Measurements from ENCODE around the gene GNB1. TPM values are rescaled to one million over a fixed set of nuclear protein-coding genes. Genes with fewer than 3 reads are reported as not detected.

GNB1 gene
- total and polyA plus RNA-seq, 4 donors, result 114 to 338 (median 191) TPM

DNA sequence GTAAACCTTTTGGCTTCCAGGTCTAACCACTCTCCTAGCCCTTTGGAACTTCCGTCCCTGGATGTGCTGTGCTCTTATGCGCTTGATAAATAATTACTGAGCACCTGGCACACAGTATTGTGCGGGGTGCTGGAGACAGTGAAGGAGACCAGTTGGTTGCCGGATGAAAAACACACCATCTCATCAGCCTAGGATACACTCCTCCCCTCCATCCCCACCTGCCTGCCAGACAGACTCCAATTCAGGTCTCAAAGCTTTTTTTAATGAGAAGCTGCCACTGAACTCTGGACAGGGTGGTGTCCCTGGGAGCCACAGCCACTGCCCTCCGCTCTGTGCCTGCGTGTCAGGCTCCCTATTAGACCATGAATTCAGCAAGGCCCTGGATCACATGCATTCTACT, 9.2 kb downstream of the GNB1 start:
- Histone ChIP-seq H3K27me3 (ENCODE audit: control insufficient read depth in 3 of 3, insufficient read depth in 3 of 3, low read length in 2 of 3) (no peaks in the 10 kb centered on the region), H3K4me3 (no peak overlapping the region), H3K36me3 (ENCODE audit: control insufficient read depth in 4 of 4, insufficient read depth in 4 of 4, low read length in 4 of 4) (peaks cover 0 to 6% (median 1%) of the 10 kb centered on the region in 4 donors), H3K4me1 (ENCODE audit: control insufficient read depth in 5 of 5, insufficient read depth in 5 of 5, low read length in 5 of 5) (peaks cover 0 to 27% (median 6%) of the 10 kb centered on the region in 5 donors), H3K9ac (ENCODE audit: insufficient read depth in 1 of 2, low read length in 2 of 2) (no peak overlapping the region), H3K27ac (ENCODE audit: low read depth in 1 of 2, low read length in 1 of 2) (no peak overlapping the region), H3K9me3 (ENCODE audit: control insufficient read depth in 4 of 4, insufficient read depth in 3 of 4, low read length in 3 of 4) (no peaks in the 10 kb centered on the region)
- 77 to 87% methylated on average over 6 of the region's 6 CpGs for WGBS, 2 donors
- no peak for DNase-seq
- TF ChIP-seq, protein P1, sequence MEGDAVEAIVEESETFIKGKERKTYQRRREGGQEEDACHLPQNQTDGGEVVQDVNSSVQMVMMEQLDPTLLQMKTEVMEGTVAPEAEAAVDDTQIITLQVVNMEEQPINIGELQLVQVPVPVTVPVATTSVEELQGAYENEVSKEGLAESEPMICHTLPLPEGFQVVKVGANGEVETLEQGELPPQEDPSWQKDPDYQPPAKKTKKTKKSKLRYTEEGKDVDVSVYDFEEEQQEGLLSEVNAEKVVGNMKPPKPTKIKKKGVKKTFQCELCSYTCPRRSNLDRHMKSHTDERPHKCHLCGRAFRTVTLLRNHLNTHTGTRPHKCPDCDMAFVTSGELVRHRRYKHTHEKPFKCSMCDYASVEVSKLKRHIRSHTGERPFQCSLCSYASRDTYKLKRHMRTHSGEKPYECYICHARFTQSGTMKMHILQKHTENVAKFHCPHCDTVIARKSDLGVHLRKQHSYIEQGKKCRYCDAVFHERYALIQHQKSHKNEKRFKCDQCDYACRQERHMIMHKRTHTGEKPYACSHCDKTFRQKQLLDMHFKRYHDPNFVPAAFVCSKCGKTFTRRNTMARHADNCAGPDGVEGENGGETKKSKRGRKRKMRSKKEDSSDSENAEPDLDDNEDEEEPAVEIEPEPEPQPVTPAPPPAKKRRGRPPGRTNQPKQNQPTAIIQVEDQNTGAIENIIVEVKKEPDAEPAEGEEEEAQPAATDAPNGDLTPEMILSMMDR (IDR thresholded peaks at IDR 0.05; ENCODE audit: control extremely low read depth, extremely low read depth), result no peak
- no peak for ATAC-seq (ENCODE audit: insufficient read depth, low FRiP score)

DNA sequence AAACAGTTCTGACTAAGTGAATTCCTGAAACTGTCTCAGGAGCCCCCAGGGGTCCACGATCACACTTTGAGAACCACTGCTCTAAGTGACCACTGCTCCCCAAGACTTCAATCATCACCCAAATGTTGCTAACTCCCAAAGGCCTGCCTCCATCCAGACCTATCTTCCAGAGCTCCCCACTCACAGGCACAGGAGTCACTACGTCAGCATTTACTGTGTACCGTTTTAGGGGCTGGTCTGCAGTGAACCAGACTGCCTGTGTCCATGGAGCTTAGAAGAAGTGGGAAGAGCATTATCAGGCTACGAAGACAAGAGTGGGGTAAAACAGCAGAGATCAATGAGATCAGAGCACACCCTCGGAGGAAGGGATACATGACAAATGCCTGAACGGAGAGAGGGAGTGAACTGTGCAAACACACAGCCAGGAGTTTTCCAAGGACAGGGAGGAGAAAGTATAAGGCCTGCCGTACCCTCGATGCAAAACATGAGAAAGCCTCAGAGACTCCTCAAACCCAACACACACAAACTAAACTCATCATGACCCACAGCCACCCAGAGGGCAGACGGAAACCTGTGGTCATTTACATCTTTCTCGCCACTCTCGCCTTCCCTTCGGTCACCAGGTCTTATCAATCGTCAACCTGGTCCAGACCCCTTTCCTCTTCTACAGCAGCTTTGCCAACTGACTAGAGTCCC, 10.1 kb downstream of the GNB1 start:
- H3K4me1 ChIP-seq (ENCODE audit: control insufficient read depth in 5 of 5, insufficient read depth in 5 of 5, low read length in 5 of 5), result peaks cover 0 to 31% (median 6%) of the 10 kb centered on the region in 5 donors
- DNase-seq, result no peak
- TF ChIP-seq, protein P1 (IDR thresholded peaks at IDR 0.05; ENCODE audit: control extremely low read depth, extremely low read depth), result no peak
- peaks cover 0 to 12% (median 2%) of the 10 kb centered on the region in 4 donors for H3K36me3 ChIP-seq (ENCODE audit: control insufficient read depth in 4 of 4, insufficient read depth in 4 of 4, low read length in 4 of 4)
- WGBS, 2 donors, result 59 to 68% methylated on average over 13 of the region's 13 CpGs
- H3K27me3 ChIP-seq (ENCODE audit: control insufficient read depth in 3 of 3, insufficient read depth in 3 of 3, low read length in 2 of 3), result no peaks in the 10 kb centered on the region
- no peak overlapping the region for H3K9ac ChIP-seq (ENCODE audit: insufficient read depth in 1 of 2, low read length in 2 of 2)
- ATAC-seq (ENCODE audit: insufficient read depth, low FRiP score), result no peak
- no peak overlapping the region for H3K27ac ChIP-seq (ENCODE audit: low read depth in 1 of 2, low read length in 1 of 2)
- H3K4me3 ChIP-seq, result no peak overlapping the region
- no peaks in the 10 kb centered on the region for H3K9me3 ChIP-seq (ENCODE audit: control insufficient read depth in 4 of 4, insufficient read depth in 3 of 4, low read length in 3 of 4)

DNA sequence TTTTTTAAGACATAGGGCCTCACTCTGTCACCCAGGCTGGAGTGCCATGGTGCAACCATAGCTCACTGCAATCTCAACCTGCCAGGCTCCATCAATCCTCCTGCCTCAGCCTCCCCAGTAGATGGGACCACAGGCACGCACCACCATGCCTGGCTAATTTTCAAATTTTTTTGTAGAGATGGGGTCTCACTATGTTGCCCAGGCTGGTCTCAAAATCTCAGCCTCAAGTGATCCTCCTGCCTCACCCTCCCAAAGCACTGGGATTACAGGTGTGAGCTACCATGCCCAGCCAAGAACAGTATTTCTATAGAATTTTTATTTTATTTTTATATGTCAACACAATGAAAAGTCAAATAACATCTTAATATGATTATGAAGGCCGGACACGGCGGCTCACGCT, 10.9 kb downstream of the GNB1 start:
- DNase-seq, result no peak
- Histone ChIP-seq H3K9me3 (ENCODE audit: control insufficient read depth in 4 of 4, insufficient read depth in 3 of 4, low read length in 3 of 4) (no peaks in the 10 kb centered on the region), H3K4me3 (no peak overlapping the region), H3K27ac (ENCODE audit: low read depth in 1 of 2, low read length in 1 of 2) (no peak overlapping the region), H3K4me1 (ENCODE audit: control insufficient read depth in 5 of 5, insufficient read depth in 5 of 5, low read length in 5 of 5) (peaks cover 0 to 31% (median 6%) of the 10 kb centered on the region in 5 donors), H3K27me3 (ENCODE audit: control insufficient read depth in 3 of 3, insufficient read depth in 3 of 3, low read length in 2 of 3) (no peaks in the 10 kb centered on the region), H3K9ac (ENCODE audit: insufficient read depth in 1 of 2, low read length in 2 of 2) (no peak overlapping the region), H3K36me3 (ENCODE audit: control insufficient read depth in 4 of 4, insufficient read depth in 4 of 4, low read length in 4 of 4) (peaks cover 0 to 12% (median 4%) of the 10 kb centered on the region in 4 donors)
- ATAC-seq (ENCODE audit: insufficient read depth, low FRiP score), result no peak
- WGBS, 2 donors, result 97% methylated on average over 5 of the region's 5 CpGs
- TF ChIP-seq, protein P1 (IDR thresholded peaks at IDR 0.05; ENCODE audit: control extremely low read depth, extremely low read depth), result no peak

Measured in lung (tissue), 12 donors.